Esophagus squamous epithelium (tissue), 5 donors: ENCODE results near the gene MRO. TPM values are rescaled to one million over a fixed set of nuclear protein-coding genes. Genes with fewer than 3 reads are reported as not detected.
"Not testable (repeated sequence)": the region's sequence is repeated elsewhere in the genome, so short reads cannot be mapped to it uniquely, and the experiment has no call there.

Source experiments
- DNase-seq: peaks from one replicate; lab custom pipeline; 2025; lab: John Stamatoyannopoulos, UW
- H3K27ac ChIP-seq, 4 donors: fragments of 200-600 bp; sonication (generic); one replicate each; pipeline ENCODE4 v1.5.1; 2016 to 2019; ENCODE audit warnings: mild to moderate bottlenecking in 1 of 4
- H3K27me3 ChIP-seq, 4 donors: fragments of 200-600 bp; sonication (generic); 1 replicate in 3 of 4; 2 replicates in 1 of 4; pipeline versions ENCODE4 v1.5.1 to v1.6.0; 2017 to 2021; ENCODE audit warnings: antibody characterized with exemption in 1 of 4
- H3K36me3 ChIP-seq, 3 donors: fragments of 200-600 bp; sonication (generic); one replicate each; pipeline ENCODE4 v1.5.1; 2016 to 2019
- H3K4me1 ChIP-seq, 3 donors: fragments of 200-600 bp; sonication (generic); one replicate each; pipeline ENCODE4 v1.5.1; 2017 to 2019
- H3K4me3 ChIP-seq, 4 donors: fragments of 200-600 bp; sonication (generic); 1 replicate in 3 of 4; 2 replicates in 1 of 4; pipeline ENCODE4 v1.5.1; 2016 to 2019; ENCODE audit warnings: mild to moderate bottlenecking in 2 of 4, moderate library complexity in 1 of 4
- H3K9me3 ChIP-seq, 3 donors: fragments of 200-600 bp; sonication (generic); one replicate each; pipeline ENCODE4 v1.5.1; 2016 to 2019
- CTCF ChIP-seq, 6 experiments: fragments of 450-650 bp in 4 of 6; fragments of 200-600 bp in 2 of 6; sonication (generic) in 2 of 6; IDR thresholded peaks; one replicate each; pipeline ENCODE4 v1.5.1; 2016 to 2019; ENCODE audit warnings: antibody characterized with exemption in 6 of 6, mild to moderate bottlenecking in 4 of 6, moderate library complexity in 4 of 6
- POLR2A ChIP-seq, 4 donors: fragments of 450-650 bp; IDR thresholded peaks; one replicate each; pipeline ENCODE4 v1.6.1; 2017; ENCODE audit warnings: antibody characterized with exemption in 4 of 4, mild to moderate bottlenecking in 4 of 4, moderate library complexity in 3 of 4
- WGBS, 2 donors: methylation state at CpG; one replicate each; pipeline ENCODE4 v1.1.5; 2018; 5-methylcytosine and 5-hydroxymethylcytosine counted together
- intact Hi-C: fragments of 100-400 bp; cut with DNase I; formaldehyde crosslinking; loops from one replicate; pipeline ENCODE4 v1.15.0; 2022
- total RNA-seq, 4 donors: library from RNA; depleted of rRNA; stranded (reverse); fragments of >200 nt; gene quantifications; one replicate each; pipeline ENCODE4 v1.1.0, GENCODE V29; 2016
- donor health status: DM: yes; HTN: yes; CAD: no.

The MRO gene
- total RNA-seq, 4 donors from 2014 or later, result 0.13 to 1.7 (median 0.83) TPM

DNA sequence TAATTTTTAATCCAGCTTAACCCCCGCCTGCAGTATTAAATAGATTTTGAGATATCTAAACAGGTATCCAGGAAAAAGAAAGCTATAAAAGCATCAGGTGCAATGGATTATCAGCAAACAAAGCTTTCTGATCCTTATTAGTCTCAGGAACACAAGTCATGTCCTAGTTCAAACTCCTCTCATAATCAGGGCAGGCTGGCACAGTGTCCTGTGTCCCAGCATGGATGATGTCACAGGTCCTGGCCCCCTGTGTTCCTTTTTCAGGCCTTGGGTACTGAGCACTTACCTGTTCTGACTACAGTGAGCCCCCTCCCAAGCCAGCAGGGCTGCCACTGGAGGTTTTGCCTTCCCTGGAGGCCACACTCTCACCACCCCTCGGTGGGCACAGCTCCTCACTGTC is 19.5 kb upstream of the MRO start:
- H3K4me3 ChIP-seq, result no peak overlapping the region
- no peak for DNase-seq
- peaks cover 0 to 11% (median 0%) of the 10 kb centered on the region in 4 donors for H3K27me3 ChIP-seq
- no peak for TF ChIP-seq POLR2A (IDR thresholded peaks at IDR 0.05)
- TF ChIP-seq CTCF (IDR thresholded peaks at IDR 0.05), result no peak
- intact Hi-C loops, result no loop called here
- H3K36me3 ChIP-seq, result no peaks in the 10 kb centered on the region
- H3K4me1 ChIP-seq, result peaks cover 0 to 7% (median 7%) of the 10 kb centered on the region in 3 donors
- 74 to 76% methylated on average over 2 of the region's 2 CpGs for WGBS, 2 donors
- H3K27ac ChIP-seq, result no peak overlapping the region
- H3K9me3 ChIP-seq, result no peaks in the 10 kb centered on the region

DNA sequence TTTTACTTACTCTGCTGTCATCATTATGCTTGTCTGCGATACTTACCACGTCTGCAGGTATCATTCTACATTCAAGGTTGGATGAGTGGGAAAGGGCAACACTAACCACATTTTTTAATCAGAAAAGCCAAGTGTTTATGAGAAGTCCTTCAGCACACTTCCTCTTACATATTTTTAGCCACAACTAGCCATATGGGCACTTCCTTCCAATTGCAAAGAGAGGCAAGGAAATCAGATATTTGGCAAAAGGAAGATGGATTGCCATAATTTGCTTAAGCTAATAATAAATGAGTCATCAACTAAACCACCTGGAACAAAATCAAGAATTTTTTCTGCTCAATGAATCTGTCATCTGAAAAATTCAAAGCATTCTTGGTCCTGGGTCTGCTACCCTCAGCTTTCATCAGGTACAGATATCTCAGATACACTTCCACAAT is 16.7 kb upstream of the MRO start:
- H3K4me1 ChIP-seq, result peaks cover 0 to 7% (median 7%) of the 10 kb centered on the region in 3 donors
- H3K27ac ChIP-seq, result no peak overlapping the region
- H3K27me3 ChIP-seq, result peaks cover 0 to 11% (median 0%) of the 10 kb centered on the region in 4 donors
- TF ChIP-seq CTCF (IDR thresholded peaks at IDR 0.05) (no peak), POLR2A (IDR thresholded peaks at IDR 0.05) (no peak)
- H3K9me3 ChIP-seq, result no peaks in the 10 kb centered on the region
- H3K36me3 ChIP-seq, result no peaks in the 10 kb centered on the region
- no peak overlapping the region for H3K4me3 ChIP-seq
- intact Hi-C loops, result no loop called here
- no peak for DNase-seq
- 29 to 53% methylated on average over 2 of the region's 2 CpGs for WGBS, 2 donors

GRCh38 chr18:50833496-50833895 is 13.7 kb upstream of the MRO start:
- H3K27ac ChIP-seq, H3K36me3 ChIP-seq, H3K4me1 ChIP-seq, DNase-seq, H3K27me3 ChIP-seq, H3K4me3 ChIP-seq, intact Hi-C loops, H3K9me3 ChIP-seq: not testable (repeated sequence)
- 84 to 94% methylated on average over 3 to 7 of the region's 7 CpGs for WGBS, 2 donors

GRCh38 chr18:50832754-50833153 is 12.9 kb upstream of the MRO start:
- intact Hi-C loops, result no loop called here

DNA sequence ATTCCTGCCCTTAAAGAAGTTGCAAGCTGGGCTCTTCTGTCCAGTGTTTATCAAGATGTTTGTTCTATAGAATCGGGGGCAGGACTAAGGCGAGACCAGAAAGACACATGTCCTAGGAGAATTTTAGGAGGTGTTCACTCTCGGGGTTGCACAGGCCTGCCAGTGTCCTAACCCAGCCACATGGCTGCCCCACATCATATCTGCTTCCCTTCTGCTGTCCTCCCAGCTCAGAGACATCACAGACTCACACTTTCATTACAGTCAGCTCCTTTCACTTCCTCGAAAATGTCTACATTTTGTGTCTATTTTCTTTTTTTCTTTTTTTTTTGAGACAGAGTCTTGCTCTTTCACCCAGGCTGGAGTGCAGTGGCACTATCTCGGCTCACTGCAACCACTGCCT is 10.7 kb upstream of the MRO start:
- Histone ChIP-seq H3K4me3 (no peak overlapping the region), H3K36me3 (no peaks in the 10 kb centered on the region), H3K27me3 (no peaks in the 10 kb centered on the region), H3K9me3 (no peaks in the 10 kb centered on the region), H3K27ac (peak overlapping the region in 2 of 4 donors; percentile 21 to 28), H3K4me1 (no peaks in the 10 kb centered on the region)
- DNase-seq, result no peak
- WGBS, 2 donors, result 82 to 90% methylated on average over 5 of the region's 5 CpGs
- intact Hi-C loops, result no loop called here
- TF ChIP-seq CTCF (IDR thresholded peaks at IDR 0.05) (no peak), POLR2A (IDR thresholded peaks at IDR 0.05) (no peak)

More at GRCh38 chr18:50832754-50833153, 12.9 kb upstream of the MRO start:
- Histone ChIP-seq H3K36me3 (no peaks in the 10 kb centered on the region), H3K27me3 (no peaks in the 10 kb centered on the region), H3K9me3 (no peaks in the 10 kb centered on the region), H3K27ac (no peak overlapping the region), H3K4me1 (peaks cover 0 to 7% (median 7%) of the 10 kb centered on the region in 3 donors), H3K4me3 (no peak overlapping the region)
- TF ChIP-seq POLR2A (IDR thresholded peaks at IDR 0.05) (no peak), CTCF (IDR thresholded peaks at IDR 0.05) (no peak)
- WGBS, 2 donors, result 83 to 88% methylated on average over 2 of the region's 2 CpGs
- DNase-seq, result no peak

- Histone ChIP-seq H3K27ac (peak overlapping the region in 1 of 4 donors; percentile 11), H3K36me3 (no peaks in the 10 kb centered on the region), H3K27me3 (no peaks in the 10 kb centered on the region), H3K4me1 (no peaks in the 10 kb centered on the region), H3K4me3 (no peak overlapping the region), H3K9me3 (no peaks in the 10 kb centered on the region)
- intact Hi-C loops, result no loop called here
- no peak for TF ChIP-seq POLR2A (IDR thresholded peaks at IDR 0.05)
- TF ChIP-seq CTCF (IDR thresholded peaks at IDR 0.05), result no peak
- WGBS, 2 donors, result 69 to 77% methylated on average over 5 of the region's 5 CpGs
- no peak for DNase-seq
These were observed 9.8 kb upstream of the MRO start for GRCh38 chr18:50829644-50830043.
